GM19238 (cell line): Measurements from ENCODE around the gene TPPP.

ENCODE experiments used
- DNase-seq: peaks from one replicate; pipeline ENCODE4 v3.0.0; 2011; ENCODE audit warnings: low spot score; ENCODE audit not compliant: insufficient read length

The TPPP gene

GRCh38 chr5:665956-666711, 27.0 kb downstream of the TPPP start:
- no peak for DNase-seq

GRCh38 chr5:665541-665955, 27.6 kb downstream of the TPPP start:
- DNase-seq: no peak

GRCh38 chr5:664994-665360, 28.2 kb downstream of the TPPP start:
- DNase-seq: no peak

- no peak for DNase-seq
Observed at GRCh38 chr5:664343-664993, 28.7 kb downstream of the TPPP start.

- DNase-seq: no peak
Observed at GRCh38 chr5:663436-664342, 29.5 kb downstream of the TPPP start.

GRCh38 chr5:662751-663435, 30.3 kb downstream of the TPPP start:
- no peak for DNase-seq

- DNase-seq: no peak
Observed at GRCh38 chr5:661891-662750, 31.0 kb downstream of the TPPP start.

GRCh38 chr5:660491-661030, 32.6 kb downstream of the TPPP start:
- DNase-seq: no peak

GRCh38 chr5:659496-660263, 33.5 kb downstream of the TPPP start:
- no peak for DNase-seq

- DNase-seq: no peak
Observed at GRCh38 chr5:658103-658502, 35.0 kb downstream of the TPPP start.

GRCh38 chr5:657570-657969, 35.6 kb downstream of the TPPP start:
- DNase-seq: no peak

- no peak for DNase-seq
Observed at GRCh38 chr5:655406-655805, 37.7 kb downstream of the TPPP start.

- DNase-seq: no peak
Observed at GRCh38 chr5:654071-654778, 38.9 kb downstream of the TPPP start.

- DNase-seq: no peak
Observed at GRCh38 chr5:652773-653350, 40.3 kb downstream of the TPPP start.

- no peak for DNase-seq
Observed at GRCh38 chr5:652023-652515, 41.1 kb downstream of the TPPP start.

- DNase-seq: no peak
Observed at GRCh38 chr5:651296-652022, 41.7 kb downstream of the TPPP start.

- DNase-seq: no peak
Observed at GRCh38 chr5:647727-648126, 45.4 kb downstream of the TPPP start.

GRCh38 chr5:647311-647710, 45.8 kb downstream of the TPPP start:
- no peak for DNase-seq
